Effector memory CD8-positive, alpha-beta T cell (primary cell): ENCODE data around the gene NCBP2L.
A peak's percentile ranks its signal among the peaks of the same experiment; 100 is the strongest.

ENCODE experiments used
- ATAC-seq: fragments of 150-1000 bp; cut with Tn5 transposase; replicated peaks from 2 replicates; pipeline ENCODE4 v1.10.0; 2021; ENCODE audit warnings: mild to moderate bottlenecking, moderate library complexity
- DNase-seq, 3 experiments: peaks; one replicate each; pipeline ENCODE4 v3.0.0; 2021
- H3K27ac Mint-ChIP-seq, 2 donors: one replicate each; pipeline ENCODE4 v1.8.0; 2022; ENCODE audit warnings: mild to moderate bottlenecking in 2 of 2, mixed read lengths in 2 of 2, moderate library complexity in 2 of 2
- H3K27me3 Mint-ChIP-seq, 2 donors: one replicate each; pipeline ENCODE4 v1.8.0; 2022; ENCODE audit warnings: mixed read lengths in 2 of 2
- H3K36me3 Mint-ChIP-seq: one replicate; pipeline ENCODE4 v1.8.0; 2022; ENCODE audit warnings: mild to moderate bottlenecking, moderate library complexity, mixed read lengths; ENCODE audit not compliant: insufficient read depth
- H3K4me1 Mint-ChIP-seq, 2 donors: one replicate each; pipeline ENCODE4 v1.8.0; 2022; ENCODE audit warnings: low read depth in 2 of 2, mixed read lengths in 2 of 2
- H3K4me3 Mint-ChIP-seq, 2 donors: one replicate each; pipeline ENCODE4 v1.8.0; 2022; ENCODE audit warnings: mild to moderate bottlenecking in 2 of 2, mixed read lengths in 2 of 2, moderate library complexity in 2 of 2
- H3K9me3 Mint-ChIP-seq, 2 donors: one replicate each; pipeline ENCODE4 v1.8.0; 2022; ENCODE audit warnings: mixed read lengths in 2 of 2

Gene NCBP2L

DNA sequence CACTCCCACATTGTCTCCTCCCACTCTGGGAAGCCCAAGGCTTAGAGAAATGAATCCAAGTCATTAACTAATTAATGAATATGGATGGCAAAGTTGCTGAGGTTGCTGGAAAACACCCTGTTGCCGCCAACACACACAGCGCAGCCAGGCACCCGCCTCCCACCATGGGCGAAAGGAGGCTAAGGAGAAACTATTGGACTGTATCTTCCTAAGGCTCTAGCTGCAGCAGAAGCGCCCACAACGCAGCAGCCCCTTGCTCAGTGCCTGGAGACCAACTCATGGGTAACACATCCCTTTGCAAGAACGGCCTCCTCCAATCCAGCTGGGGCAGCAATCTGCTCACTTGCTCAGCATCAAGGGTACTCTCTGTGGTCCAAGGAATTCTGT lies 36.1 kb upstream of the NCBP2L start:
- Mint-ChIP-seq H3K9me3 (no peaks in the 10 kb centered on the region), H3K27ac (peak overlapping the region; percentile 99), H3K27me3 (peaks cover 0 to 9% of the 10 kb centered on the region in 2 donors), H3K4me3 (peak overlapping the region; percentile 82 to 83), H3K36me3 (peaks cover 19% of the 10 kb centered on the region), H3K4me1 (peaks cover 21 to 24% of the 10 kb centered on the region in 2 donors)
- DNase-seq (peak in 1 of 3 experiments; percentile 5), ATAC-seq (peak; percentile 3)

DNA sequence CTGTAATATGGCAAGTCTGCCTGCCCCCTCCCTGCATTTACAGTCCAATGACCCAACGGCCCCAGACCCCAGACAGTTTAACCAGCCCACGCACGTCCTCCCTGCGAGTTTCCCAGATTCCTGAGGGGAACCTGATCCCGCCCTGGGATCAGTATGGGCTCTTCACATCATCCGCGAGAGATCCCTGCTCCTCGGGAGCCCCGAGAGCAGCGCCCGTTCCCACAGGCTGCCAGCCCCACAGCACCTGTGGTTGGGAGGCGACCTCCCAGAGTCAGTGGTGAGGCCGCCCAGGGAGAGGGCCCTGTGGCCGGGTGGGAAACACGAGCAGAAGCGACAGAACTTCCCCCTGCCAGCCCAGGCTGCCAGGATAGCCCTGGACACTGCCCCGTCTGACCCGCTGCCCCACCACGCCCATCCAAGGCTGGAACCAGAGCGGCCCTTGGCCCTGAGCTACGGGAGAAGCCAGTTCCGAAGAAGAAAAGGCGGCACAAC lies 34.8 kb upstream of the NCBP2L start:
- peaks cover 19% of the 10 kb centered on the region for H3K36me3 Mint-ChIP-seq
- no peak for DNase-seq
- peaks cover 21 to 24% of the 10 kb centered on the region in 2 donors for H3K4me1 Mint-ChIP-seq
- peak overlapping the region; percentile 99 for H3K27ac Mint-ChIP-seq
- H3K9me3 Mint-ChIP-seq, result no peaks in the 10 kb centered on the region
- ATAC-seq, result no peak
- H3K4me3 Mint-ChIP-seq, result peak overlapping the region; percentile 82 to 83
- H3K27me3 Mint-ChIP-seq, result peaks cover 0 to 9% of the 10 kb centered on the region in 2 donors

DNA sequence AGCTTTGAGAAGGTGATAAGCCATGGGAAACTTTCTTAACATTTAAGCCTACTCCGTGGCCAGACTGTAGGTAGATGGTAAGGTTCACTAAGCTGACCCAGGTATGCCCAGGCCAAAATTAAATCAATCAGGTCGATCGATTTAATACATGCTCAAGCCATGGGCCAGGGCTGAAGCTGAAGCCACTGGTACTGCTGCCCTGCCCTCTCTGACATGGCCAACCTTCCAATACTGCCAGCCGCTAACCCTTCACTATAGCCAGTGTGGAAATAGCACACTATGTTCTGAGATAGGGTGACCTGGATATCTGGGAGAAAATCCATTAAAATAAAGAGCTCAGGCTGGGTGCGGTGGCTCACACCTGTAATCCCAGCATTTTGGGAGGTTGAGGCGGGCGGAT lies 33.5 kb upstream of the NCBP2L start:
- Mint-ChIP-seq H3K4me1 (peaks cover 21 to 24% of the 10 kb centered on the region in 2 donors), H3K36me3 (peaks cover 19% of the 10 kb centered on the region), H3K9me3 (no peaks in the 10 kb centered on the region), H3K4me3 (no peak overlapping the region), H3K27ac (no peak overlapping the region), H3K27me3 (peaks cover 0 to 9% of the 10 kb centered on the region in 2 donors)
- no peak for ATAC-seq
- no peak for DNase-seq

DNA sequence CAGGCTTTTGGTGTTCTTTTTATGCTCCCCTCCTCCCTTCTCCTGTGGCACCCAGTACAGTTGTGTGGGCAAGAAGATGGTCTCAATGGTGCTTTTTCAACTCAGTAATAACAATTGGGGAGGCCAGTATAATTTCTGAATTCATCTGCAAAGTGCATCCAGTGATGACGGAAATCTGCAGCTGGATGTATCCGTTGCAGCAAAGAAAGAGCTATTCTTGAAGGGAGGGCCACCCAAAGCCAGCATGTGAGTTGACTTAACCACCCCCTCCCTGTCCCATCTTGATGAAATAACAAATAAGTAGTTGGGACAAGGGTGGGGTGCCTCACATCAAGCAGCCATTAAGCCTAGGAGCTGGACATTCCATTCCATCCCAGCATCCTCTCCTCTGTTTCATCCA lies 32.7 kb upstream of the NCBP2L start:
- Mint-ChIP-seq H3K4me3 (no peak overlapping the region), H3K4me1 (peaks cover 19 to 22% of the 10 kb centered on the region in 2 donors), H3K36me3 (peaks cover 19% of the 10 kb centered on the region), H3K27me3 (peaks cover 0 to 9% of the 10 kb centered on the region in 2 donors), H3K9me3 (no peaks in the 10 kb centered on the region), H3K27ac (no peak overlapping the region)
- no peak for DNase-seq
- ATAC-seq, result no peak

DNA sequence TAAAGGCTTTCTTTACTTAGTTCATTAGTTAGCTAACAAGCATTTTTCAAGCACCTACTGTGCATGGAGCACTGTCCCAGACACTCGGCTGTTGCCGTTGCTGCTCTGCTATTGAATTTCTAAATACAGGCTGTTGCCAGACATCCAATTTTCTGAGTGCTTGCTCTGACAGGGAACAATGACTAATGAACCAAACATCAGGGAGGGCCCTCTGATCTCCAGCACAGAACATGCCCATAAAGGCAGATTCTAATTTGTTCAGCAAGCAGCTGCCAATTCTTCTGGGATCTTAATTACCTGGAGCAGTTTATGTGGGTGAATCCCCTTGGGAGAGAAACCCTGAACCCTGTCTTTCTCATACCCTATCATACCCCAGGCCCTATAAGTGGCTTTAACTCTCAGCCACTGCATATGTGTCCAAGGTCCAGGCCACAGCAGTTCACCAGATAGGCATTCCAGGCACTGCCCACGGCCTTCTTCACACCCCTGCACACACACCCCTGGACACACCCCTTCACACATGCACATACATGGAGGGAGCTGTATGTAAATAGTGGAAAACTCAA lies 29.9 kb upstream of the NCBP2L start:
- H3K36me3 Mint-ChIP-seq, result peaks cover 5% of the 10 kb centered on the region
- peak overlapping the region in 1 of 2 donors; percentile 41 for H3K27ac Mint-ChIP-seq
- no peaks in the 10 kb centered on the region for H3K27me3 Mint-ChIP-seq
- peaks cover 5 to 11% of the 10 kb centered on the region in 2 donors for H3K4me1 Mint-ChIP-seq
- DNase-seq (no peak), ATAC-seq (no peak)
- H3K4me3 Mint-ChIP-seq, result no peak overlapping the region
- H3K9me3 Mint-ChIP-seq, result no peaks in the 10 kb centered on the region

DNA sequence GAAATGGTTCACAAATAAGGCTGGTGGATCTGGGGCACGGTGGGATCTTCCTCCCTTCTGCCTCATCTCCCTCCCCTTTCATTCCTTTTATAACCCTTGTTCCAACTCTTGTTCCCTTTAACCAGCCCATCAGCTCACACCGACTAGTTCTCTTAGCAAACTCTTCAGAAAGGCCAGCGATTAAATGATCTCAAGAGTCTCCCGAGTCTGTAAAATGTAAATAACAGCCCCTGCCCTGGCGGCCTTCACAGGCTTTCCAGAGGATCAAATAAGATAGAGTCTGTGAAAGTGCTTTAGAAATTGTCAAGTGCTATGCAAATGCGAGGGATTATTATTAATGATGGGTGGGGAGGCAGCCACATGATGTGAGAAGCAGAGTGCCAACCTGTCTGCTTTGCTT lies 29.0 kb upstream of the NCBP2L start:
- Mint-ChIP-seq H3K4me3 (no peak overlapping the region), H3K9me3 (no peaks in the 10 kb centered on the region), H3K4me1 (peaks cover 0 to 7% of the 10 kb centered on the region in 2 donors), H3K36me3 (no peaks in the 10 kb centered on the region), H3K27me3 (no peaks in the 10 kb centered on the region), H3K27ac (no peak overlapping the region)
- DNase-seq, result no peak
- no peak for ATAC-seq

DNA sequence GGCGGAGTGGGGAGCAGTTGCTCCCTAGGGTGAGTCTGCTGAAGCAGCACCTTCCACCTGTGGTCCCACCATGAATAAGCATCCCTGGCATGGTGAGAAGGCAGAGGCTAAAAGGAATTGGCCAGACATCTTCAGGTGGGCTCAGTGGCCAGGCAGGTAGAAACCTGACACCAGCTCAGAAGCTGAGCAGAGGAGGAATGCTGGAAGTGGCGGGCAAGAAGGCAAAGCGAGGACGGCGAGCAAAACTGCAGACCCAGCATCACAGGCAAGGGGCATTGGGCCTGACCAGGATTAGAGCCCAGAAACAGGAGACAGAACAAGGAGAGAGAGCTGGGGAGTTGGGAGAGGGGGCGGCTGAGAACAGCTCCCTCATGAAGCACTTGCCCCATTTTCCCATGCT lies 27.3 kb upstream of the NCBP2L start:
- no peak overlapping the region for H3K27ac Mint-ChIP-seq
- H3K9me3 Mint-ChIP-seq, result no peaks in the 10 kb centered on the region
- peaks cover 0 to 7% of the 10 kb centered on the region in 2 donors for H3K4me1 Mint-ChIP-seq
- no peaks in the 10 kb centered on the region for H3K36me3 Mint-ChIP-seq
- no peak overlapping the region for H3K4me3 Mint-ChIP-seq
- H3K27me3 Mint-ChIP-seq, result no peaks in the 10 kb centered on the region
- no peak for DNase-seq
- no peak for ATAC-seq

DNA sequence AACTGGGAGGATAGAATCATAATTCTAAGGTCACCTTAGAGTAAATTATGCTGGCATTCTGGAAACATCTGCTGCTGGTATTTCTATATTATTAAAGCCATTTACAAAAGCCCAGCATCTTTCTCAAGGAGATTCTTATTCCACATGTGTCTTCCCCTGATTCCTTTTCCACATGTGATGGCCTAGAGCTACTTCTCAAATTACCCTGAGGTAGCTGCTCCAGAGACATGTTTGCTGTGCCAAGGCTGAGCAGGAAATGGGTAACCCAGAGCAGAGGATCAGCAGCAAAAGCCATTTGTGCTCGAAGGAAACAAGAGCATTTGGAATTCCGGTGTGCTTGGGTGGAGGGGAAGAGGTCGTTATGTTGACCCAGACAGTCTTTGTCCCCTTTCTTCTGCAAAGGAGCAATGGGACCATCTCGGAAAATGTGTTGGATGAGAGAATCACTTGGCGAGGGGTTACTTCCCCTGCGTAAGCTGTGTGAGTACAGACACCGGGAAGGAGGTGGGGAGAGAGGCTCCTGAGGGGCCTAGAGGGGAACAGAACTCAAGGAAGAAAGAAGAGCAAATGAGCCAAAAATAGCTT lies 26.6 kb upstream of the NCBP2L start:
- H3K4me3 Mint-ChIP-seq, result no peak overlapping the region

DNA sequence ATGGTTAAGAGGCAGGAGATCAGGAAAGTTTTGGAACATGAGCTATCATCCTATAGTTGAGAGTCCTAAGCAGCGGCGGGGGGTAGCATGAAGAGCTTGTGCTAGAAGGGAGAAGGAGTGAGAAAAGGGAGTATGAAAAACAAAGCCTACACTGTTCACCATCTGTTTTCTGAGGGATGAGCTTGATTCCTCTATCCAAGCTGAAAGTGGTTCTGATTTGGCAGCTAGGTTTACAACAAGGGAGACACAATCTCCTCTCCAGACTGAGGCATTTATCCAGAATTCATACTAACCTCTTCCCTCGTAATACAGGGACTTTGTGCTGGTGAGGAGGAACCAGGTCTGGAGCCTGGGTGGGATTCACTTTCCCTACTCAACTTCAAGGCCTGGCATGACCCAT lies 25.5 kb upstream of the NCBP2L start:
- Mint-ChIP-seq H3K27me3 (no peaks in the 10 kb centered on the region), H3K4me1 (peaks cover 0 to 4% of the 10 kb centered on the region in 2 donors), H3K9me3 (no peaks in the 10 kb centered on the region), H3K4me3 (no peak overlapping the region), H3K36me3 (no peaks in the 10 kb centered on the region), H3K27ac (no peak overlapping the region)
- DNase-seq (no peak), ATAC-seq (no peak)

More for the DNA sequence above, 26.6 kb upstream of the NCBP2L start:
- DNase-seq, result no peak
- H3K27me3 Mint-ChIP-seq, result no peaks in the 10 kb centered on the region
- no peak for ATAC-seq
- H3K27ac Mint-ChIP-seq, result no peak overlapping the region
- no peaks in the 10 kb centered on the region for H3K36me3 Mint-ChIP-seq
- peaks cover 0 to 7% of the 10 kb centered on the region in 2 donors for H3K4me1 Mint-ChIP-seq
- no peaks in the 10 kb centered on the region for H3K9me3 Mint-ChIP-seq

DNA sequence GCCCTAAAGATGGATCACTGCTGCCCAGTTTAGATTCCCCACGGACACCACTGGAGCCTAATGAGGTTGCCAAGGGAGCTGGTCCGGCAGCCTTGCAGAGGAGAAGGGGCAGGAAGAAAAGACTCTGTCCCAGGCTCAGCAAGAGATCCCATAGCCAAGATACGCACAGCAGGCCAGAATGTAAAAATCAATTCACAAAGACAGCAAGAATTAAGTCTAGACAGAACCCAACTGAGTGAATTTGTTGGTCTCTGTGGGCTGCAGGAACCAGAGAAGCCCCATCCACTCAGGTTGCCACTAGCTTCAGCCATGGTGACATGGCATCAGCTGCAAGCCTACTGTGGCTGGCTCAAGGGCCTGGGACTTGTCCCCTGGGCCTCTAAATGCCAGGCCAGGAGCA lies 24.8 kb upstream of the NCBP2L start:
- Mint-ChIP-seq H3K4me3 (no peak overlapping the region), H3K27me3 (no peaks in the 10 kb centered on the region), H3K27ac (no peak overlapping the region), H3K4me1 (peaks cover 0 to 4% of the 10 kb centered on the region in 2 donors), H3K9me3 (no peaks in the 10 kb centered on the region), H3K36me3 (no peaks in the 10 kb centered on the region)
- no peak for ATAC-seq
- DNase-seq, result no peak

DNA sequence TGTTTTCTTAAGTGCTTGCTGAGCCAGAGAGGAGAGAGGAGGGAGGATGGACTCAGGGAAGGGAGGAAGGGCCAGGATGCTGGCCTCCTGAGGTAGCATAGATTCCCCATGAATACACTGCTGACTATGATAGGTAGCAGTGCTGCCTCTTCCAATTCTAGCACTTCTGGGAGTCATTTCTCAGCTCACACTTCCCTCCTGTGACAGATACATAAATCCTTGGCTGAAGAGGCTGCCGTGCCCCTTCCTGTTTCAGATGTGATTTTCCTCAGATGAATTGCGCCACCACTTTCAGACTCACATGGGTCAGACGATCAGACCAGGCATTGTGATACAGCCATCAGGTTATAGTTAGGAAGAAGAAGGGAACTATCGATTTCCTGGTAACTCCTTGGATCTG lies 24.3 kb upstream of the NCBP2L start:
- no peak for ATAC-seq
- Mint-ChIP-seq H3K27me3 (no peaks in the 10 kb centered on the region), H3K4me1 (peaks cover 1 to 4% of the 10 kb centered on the region in 2 donors), H3K36me3 (no peaks in the 10 kb centered on the region), H3K27ac (no peak overlapping the region), H3K4me3 (no peak overlapping the region), H3K9me3 (no peaks in the 10 kb centered on the region)
- no peak for DNase-seq

DNA sequence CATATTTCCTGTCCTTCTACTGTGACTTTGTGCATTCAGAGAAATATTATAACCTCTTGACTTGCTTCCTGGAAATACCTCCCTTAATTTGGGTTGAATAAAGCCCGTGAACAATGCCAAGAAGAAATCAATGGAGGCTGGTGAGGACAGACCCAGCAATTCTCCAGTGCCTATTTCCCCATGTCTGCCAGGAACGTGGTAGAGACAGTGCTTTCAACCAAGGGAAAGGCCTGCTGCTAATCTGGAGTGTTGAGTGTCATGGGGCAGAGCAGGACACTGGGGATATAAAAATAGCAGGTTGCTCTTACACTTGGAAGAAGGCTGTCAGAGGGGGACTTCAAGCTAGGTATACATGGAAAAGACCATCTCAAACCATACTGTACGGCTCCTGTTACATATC lies 21.8 kb upstream of the NCBP2L start:
- Mint-ChIP-seq H3K27me3 (no peaks in the 10 kb centered on the region), H3K27ac (no peak overlapping the region), H3K4me3 (no peak overlapping the region), H3K36me3 (peaks cover 4% of the 10 kb centered on the region), H3K9me3 (no peaks in the 10 kb centered on the region), H3K4me1 (peaks cover 1 to 7% of the 10 kb centered on the region in 2 donors)
- no peak for ATAC-seq
- DNase-seq, result no peak

DNA sequence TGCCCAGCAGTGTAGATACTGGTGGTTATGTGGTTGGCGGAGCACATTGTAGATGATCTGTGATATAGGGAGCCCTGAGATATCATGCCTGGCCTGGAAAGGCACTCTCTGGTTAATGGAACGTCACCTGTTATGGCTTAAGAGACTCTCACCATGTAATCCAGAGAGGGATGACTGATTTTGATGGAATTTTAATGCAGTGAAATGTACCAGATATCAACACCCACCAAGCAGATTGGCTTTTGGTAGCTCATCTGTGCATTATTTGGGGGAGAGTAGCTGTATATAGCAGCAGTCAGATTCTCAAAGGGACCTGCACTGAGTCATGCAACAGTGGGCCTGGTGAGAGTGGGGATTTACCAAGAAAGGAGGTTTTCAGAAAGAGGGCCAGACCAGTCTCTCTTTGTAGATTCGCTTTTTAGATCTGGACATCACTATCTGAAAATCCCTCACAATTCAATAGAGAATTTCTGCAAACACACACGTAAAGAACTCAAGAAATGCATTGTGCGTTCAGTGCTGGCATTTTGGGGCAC lies 19.2 kb upstream of the NCBP2L start:
- no peak for ATAC-seq

More for the DNA sequence above, 19.2 kb upstream of the NCBP2L start:
- Mint-ChIP-seq H3K4me3 (no peak overlapping the region), H3K9me3 (no peaks in the 10 kb centered on the region), H3K36me3 (peaks cover 4% of the 10 kb centered on the region), H3K4me1 (peaks cover 1 to 6% of the 10 kb centered on the region in 2 donors), H3K27ac (peak overlapping the region in 1 of 2 donors; percentile 65), H3K27me3 (no peaks in the 10 kb centered on the region)
- DNase-seq, result no peak
